ENCODE results near the gene A1CF. TPM values are rescaled to one million over a fixed set of nuclear protein-coding genes. Genes with fewer than 3 reads are reported as not detected.

Gene A1CF
- total RNA-seq, 1 donor from 2014 or later: 29.5 TPM

Other genes starting within 250 kb of the A1CF start
- gene ASAH2B, start 145.7 kb downstream of the A1CF start, total RNA-seq: 7.2 and 8.6 TPM in 2 replicates
- 3.7 and 4.6 TPM in 2 replicates for gene PRKG1, start 188.9 kb upstream of the A1CF start, total RNA-seq